GM10248 (cell line): ENCODE data around the gene PNMA6F.

Experiments
- CTCF ChIA-PET: fragments of 300-600 bp; sonication (Branson Sonifier 250); formaldehyde crosslinking; extraction: SDS; loops from one replicate; lab custom pipeline; 2021; ENCODE audit warnings: antibody characterized with exemption; lab: Yijun Ruan, JAX
- POLR2A ChIA-PET: fragments of 350-650 bp; sonication (Branson Sonifier 250); formaldehyde crosslinking; extraction: SDS; loops from one replicate; lab custom pipeline; 2020; ENCODE audit warnings: antibody characterized with exemption; lab: Yijun Ruan, JAX
- DNase-seq: peaks from one replicate; pipeline ENCODE4 v3.0.0; 2012; ENCODE audit errors: extremely low spot score
- TF ChIP-seq, protein P1 (sequence below): IDR thresholded peaks from 2 replicates; pipeline ENCODE4 v1.5.1; 2012; ENCODE audit warnings: mild to moderate bottlenecking, low read depth; ENCODE audit errors: extremely low read depth, missing control alignments, control extremely low read depth

PNMA6F gene

DNA sequence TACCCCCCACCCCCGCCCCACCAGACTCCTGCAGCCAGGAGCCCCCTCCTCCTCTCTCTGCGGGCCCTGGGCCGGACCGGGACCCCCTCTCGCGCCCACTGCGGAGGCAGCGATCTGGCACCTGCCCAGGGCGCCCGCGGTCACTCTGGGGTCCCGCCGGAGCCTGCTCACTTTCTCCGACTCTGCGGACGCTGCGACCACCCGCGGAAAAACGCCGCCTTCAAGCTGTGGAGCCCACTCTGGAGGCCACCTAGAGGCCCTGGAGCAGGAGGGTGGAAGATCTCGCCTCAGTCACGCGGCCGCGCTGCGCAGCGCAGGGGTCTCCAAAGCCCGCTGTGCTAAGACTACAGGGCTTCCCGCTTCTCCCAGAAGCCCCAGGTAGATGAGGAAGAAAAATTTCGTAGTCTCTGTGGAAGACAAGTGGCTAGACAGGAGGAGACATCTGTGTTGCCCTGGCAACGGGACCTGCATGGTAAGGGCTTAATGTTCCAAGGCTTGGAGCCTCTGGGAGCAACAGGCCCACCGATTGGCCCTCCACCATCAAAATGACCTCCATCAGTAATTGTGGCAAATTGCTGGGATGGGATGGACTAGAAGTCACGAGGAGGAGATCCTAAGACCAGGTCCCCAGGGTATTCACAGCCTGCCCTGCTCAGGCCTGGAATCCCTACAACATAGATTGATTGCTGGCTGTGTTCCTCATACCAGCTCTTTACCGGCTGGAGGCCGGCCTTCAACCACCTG lies at the start of gene PNMA6F:
TSS of gene PNMA6F (minus strand) at position 387 of the 744 bp plus-strand sequence. CDS start 1,093 bp downstream, outside the sequence.
- ChIA-PET CTCF (no interaction called here), POLR2A (no interaction called here)
- TF ChIP-seq, protein P1, sequence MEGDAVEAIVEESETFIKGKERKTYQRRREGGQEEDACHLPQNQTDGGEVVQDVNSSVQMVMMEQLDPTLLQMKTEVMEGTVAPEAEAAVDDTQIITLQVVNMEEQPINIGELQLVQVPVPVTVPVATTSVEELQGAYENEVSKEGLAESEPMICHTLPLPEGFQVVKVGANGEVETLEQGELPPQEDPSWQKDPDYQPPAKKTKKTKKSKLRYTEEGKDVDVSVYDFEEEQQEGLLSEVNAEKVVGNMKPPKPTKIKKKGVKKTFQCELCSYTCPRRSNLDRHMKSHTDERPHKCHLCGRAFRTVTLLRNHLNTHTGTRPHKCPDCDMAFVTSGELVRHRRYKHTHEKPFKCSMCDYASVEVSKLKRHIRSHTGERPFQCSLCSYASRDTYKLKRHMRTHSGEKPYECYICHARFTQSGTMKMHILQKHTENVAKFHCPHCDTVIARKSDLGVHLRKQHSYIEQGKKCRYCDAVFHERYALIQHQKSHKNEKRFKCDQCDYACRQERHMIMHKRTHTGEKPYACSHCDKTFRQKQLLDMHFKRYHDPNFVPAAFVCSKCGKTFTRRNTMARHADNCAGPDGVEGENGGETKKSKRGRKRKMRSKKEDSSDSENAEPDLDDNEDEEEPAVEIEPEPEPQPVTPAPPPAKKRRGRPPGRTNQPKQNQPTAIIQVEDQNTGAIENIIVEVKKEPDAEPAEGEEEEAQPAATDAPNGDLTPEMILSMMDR: no peak
- no peak for DNase-seq

DNA sequence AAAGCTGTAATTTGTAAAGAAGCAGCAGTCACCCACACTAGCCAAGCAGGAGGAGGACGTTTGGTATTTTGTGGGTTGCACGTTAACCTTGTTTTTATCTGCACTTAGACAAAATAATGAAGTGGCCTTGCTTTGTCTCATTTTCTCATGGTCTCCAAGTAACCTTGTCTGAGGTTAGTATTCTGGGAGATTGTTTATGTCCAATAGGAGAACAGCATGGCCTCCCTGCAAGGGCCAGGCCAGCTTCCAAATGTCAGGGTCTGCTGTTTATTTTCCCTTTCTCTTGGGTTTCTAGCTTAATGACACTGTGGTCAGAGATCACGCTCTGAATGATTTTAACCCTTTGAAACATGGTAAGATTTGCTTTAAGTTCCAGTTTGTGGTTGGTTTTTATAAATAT lies 49.7 kb upstream of the PNMA6F start:
- TF ChIP-seq, protein P1: no peak
- ChIA-PET POLR2A (no interaction called here), CTCF (interaction anchor here (0.8 kb wide), 1 partner anchor 90 kb away, joined by 3 read pairs; no protein-coding TSS in a partner anchor)
- no peak for DNase-seq

DNA sequence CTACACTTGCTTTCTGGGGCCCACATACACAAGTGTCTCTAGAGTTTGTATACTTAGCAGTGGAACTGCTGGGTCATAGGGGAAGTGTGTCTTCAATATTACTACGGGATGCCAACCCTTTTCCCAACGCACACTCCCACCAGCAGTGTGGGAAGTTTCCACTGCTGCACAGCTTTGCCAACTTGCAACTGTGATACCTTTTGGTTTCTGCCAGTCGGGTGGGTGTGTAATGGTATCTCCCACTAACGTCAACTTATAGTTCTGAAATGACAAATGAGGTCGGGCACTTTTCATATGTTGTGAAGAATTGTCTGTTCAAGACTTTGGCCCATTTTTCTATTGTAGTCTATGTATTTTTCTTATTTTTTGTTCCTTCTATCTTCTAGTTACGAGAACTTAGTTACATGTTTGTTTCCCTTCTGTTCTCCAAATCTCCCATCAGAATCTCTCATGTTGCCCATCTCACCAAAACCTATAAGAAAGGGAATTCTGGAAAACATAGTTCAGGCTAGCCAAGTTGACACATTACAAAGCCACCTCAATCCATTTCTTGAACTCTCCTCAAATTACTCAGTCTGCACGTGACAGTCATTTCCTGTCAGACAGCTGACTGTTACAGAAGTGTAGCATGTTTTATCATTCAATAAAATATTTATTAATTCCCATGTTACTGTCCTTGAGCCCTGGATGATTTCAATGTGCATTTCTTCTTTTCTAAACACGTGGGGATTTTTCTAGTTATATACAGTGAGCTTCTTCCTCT lies 48.9 kb upstream of the PNMA6F start:
- ChIA-PET CTCF (interaction anchor here (0.8 kb wide), 1 partner anchor 91 kb away, joined by 3 read pairs; no protein-coding TSS in a partner anchor), POLR2A (no interaction called here)
- no peak for DNase-seq
- TF ChIP-seq, protein P1: no peak

DNA sequence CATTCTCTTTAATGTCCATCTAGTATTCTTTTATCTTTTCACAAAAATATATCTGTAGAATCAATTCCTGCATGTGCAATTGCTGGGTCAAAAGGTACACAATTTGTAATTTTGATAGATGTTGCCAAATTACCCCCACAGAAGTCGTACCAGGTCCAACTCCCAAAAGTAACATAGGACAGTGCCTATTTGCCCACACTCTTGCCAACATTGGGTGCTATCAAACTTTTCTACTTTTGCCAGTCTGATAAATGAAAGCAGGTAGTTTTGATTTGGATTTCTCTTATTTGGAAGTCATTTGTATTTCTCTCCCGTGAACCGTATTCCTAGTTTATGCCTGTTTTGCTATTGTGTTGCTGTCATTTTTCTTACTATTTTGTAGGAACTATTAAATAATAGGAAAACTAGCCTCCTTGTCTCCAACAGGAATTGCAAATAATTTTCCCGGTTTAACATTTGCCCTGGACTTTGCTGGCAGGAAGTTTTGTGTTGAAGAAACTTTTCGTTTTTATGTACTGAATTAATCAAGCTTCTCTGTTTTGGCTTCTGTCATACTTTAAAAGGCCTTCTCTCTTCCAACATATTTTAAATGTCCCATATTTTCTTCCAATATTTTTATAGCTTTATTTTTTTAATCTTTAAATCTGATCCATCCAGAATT lies 45.4 kb upstream of the PNMA6F start:
- CTCF ChIA-PET: no interaction called here
- DNase-seq: no peak
- POLR2A ChIA-PET: no interaction called here
- TF ChIP-seq, protein P1: no peak

DNA sequence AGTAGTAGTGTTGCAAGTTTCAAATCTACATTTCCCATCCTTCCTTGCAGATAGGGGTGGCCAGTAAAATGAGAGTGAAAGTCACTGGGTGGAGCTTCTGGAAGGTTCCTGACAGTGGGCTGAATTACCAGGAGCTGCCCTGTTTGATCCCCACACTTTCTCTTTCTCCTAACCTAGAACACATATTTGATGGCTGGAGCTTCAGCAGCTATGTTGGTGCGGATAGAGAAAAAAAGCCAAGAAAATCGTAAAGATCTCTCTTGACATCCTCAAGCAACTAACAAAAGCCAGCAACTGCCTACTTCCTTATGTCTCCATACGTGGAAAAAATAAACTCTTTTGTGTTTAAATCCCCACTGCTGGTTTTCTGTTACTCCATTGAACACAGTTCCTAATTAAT lies 44.6 kb upstream of the PNMA6F start:
- CTCF ChIA-PET: interaction anchor here (0.7 to 1.5 kb wide), 2 partner anchors 11 to 14 kb away, joined by 3 read pairs; no protein-coding TSS in a partner anchor
- no peak for DNase-seq
- TF ChIP-seq, protein P1: no peak

DNA sequence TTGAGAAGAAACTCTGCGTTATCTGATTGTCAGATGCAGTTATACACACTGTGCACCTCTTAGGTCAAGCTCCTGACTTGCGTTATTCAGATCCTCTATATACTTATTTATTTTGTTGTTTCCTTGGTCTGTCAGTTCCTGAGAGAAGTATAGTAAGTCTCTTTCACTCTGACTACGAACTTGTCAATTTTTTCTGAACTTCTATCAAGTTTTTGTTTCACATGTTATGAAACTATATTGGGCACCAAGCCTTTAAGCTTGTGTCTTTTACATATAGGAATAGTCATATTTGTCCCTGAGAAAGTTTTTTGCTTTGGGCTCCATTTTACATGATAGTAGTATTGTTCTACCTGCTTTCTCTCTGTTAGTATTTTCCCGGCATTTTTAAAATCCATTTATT lies 44.1 kb upstream of the PNMA6F start:
- CTCF ChIA-PET: interaction anchor here (0.7 to 1.5 kb wide), 2 partner anchors 10 to 13 kb away, joined by 3 read pairs; no protein-coding TSS in a partner anchor
- DNase-seq: no peak
- TF ChIP-seq, protein P1: no peak
- POLR2A ChIA-PET: no interaction called here

More for the DNA sequence above, 44.6 kb upstream of the PNMA6F start:
- POLR2A ChIA-PET: no interaction called here
